ENCODE data around the gene RBBP8NL.

The RBBP8NL gene

GRCh38 chr20:62362590-62362940, 64.8 kb downstream of the RBBP8NL start:
- no peak overlapping the region for H3K4me3 Mint-ChIP-seq
- H3K9me3 Mint-ChIP-seq = no peaks in the 10 kb centered on the region
- no peaks in the 10 kb centered on the region for H3K4me1 Mint-ChIP-seq (ENCODE audit: low read depth)
- peaks cover 12% of the 10 kb centered on the region for H3K27me3 Mint-ChIP-seq (ENCODE audit: low read depth)
- H3K27ac Mint-ChIP-seq = no peak overlapping the region
- H3K36me3 Mint-ChIP-seq (ENCODE audit: low read depth) = no peaks in the 10 kb centered on the region

DNA sequence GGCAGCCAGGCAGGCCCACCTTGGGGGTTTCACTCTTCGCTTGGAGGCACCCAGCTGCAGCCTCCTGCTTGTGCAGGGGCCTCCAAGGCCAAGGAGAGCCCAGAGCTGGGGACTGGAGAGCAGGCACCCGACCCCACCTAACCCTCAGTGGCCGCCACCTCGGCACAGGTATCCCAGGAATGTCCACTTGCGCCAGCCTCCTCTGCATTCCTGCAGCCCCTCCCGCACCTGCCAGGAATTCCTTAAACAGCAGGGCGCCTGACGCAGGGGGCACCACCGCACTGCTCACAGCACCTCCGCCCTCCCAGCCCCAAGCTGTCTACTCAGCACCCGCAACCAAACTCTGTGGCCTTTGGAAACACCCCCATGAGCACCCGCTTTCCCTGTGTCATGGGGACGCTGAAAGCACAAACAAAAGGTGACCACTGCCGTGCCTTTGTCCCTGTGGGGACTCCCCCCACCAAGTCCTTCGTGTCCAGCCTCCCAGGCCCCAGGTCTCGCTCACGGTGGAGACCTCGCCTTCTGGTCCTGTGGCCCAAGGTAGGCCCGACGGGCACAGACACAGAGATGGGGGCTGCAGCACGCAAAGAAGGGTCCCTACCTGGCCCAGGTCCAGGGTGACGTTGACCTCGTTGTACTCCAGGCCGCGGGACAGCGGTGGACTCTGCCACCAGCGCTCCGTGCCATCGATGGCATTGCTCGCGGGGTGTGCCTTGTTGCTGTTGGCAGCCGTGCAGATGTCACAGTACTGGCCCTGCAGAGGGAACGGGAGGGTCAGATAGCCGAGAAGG, 65.3 kb downstream of the RBBP8NL start:
- Mint-ChIP-seq H3K27me3 (ENCODE audit: low read depth) (peaks cover 11% of the 10 kb centered on the region), H3K27ac (no peak overlapping the region), H3K4me3 (no peak overlapping the region), H3K4me1 (ENCODE audit: low read depth) (no peaks in the 10 kb centered on the region), H3K36me3 (ENCODE audit: low read depth) (no peaks in the 10 kb centered on the region), H3K9me3 (no peaks in the 10 kb centered on the region)

DNA sequence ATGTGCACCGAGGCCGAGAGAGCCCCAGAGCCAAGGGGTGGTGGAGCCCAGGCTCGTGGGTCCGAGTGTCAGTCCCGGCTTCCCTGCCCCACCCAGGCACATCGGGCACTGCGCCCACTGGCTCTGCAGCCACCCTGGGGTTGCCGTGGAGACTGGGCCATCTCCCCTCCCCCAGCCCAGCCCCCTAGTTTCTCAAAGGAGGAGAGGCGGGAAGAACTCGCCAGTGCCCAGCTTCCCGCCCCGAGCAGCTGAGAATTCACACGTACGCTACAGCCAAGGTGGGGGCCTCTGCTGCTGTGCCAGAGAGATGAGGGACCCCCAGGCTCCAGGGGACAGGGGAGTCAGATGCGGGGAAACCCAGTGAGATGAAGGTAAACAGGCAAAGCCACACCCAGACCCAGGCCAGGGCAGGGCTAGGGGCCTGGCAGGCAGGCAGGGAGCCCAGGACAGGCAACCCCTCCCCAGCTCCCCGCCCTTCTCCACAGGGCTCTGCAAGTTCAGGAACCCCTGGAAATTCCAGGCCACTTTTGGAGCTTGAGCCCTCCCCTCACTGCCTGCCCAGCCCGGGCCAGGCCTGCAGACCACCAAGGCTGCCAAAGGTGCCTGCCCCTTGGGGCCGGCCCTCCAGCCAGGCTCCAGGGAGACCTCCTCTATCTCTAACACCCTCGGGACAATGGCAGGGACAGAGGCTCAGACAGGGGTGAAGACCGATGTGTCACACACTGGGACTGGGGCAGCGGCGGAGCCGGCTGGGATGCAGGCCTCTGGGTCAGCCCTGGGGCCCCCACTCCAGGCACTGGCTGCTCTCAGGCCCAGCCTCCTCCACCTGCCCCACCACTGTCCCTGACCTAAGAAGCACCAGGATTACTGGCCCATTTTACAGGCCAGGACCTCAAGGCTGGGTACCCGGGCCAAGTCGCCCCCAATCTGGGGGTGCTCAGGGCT, 66.2 kb downstream of the RBBP8NL start:
- Mint-ChIP-seq H3K4me3 (no peak overlapping the region), H3K9me3 (no peaks in the 10 kb centered on the region), H3K36me3 (ENCODE audit: low read depth) (no peaks in the 10 kb centered on the region), H3K27ac (no peak overlapping the region), H3K4me1 (ENCODE audit: low read depth) (no peaks in the 10 kb centered on the region), H3K27me3 (ENCODE audit: low read depth) (peaks cover 9% of the 10 kb centered on the region)

All from T-helper 1 cell treated with Interleukin-12 subunit alpha and Interleukin-12 subunit beta and Interleukin-4 antibody, amounts not matched to agents 30 μg/mL and 1 μg/mL, for 36 hours (primary cell).